Prostate gland (tissue), 2 donors: Measurements from ENCODE around the gene HLTF.

Source experiments
- CTCF ChIP-seq, 4 experiments: fragments of 200-600 bp in 2 of 4; fragments of 450-650 bp in 2 of 4; sonication (generic) in 2 of 4; IDR thresholded peaks; 1 replicate in 3 of 4; 2 replicates in 1 of 4; pipeline ENCODE4 v1.5.1; 2016 to 2019; ENCODE audit warnings: antibody characterized with exemption in 4 of 4, mild to moderate bottlenecking in 2 of 4, moderate library complexity in 2 of 4
- POLR2A ChIP-seq: fragments of 450-650 bp; IDR thresholded peaks from one replicate; pipeline ENCODE4 v1.6.1; 2016; ENCODE audit warnings: antibody characterized with exemption, mild to moderate bottlenecking
- POLR2AphosphoS5 ChIP-seq: sonication (generic); formaldehyde crosslinking; IDR thresholded peaks from one replicate; pipeline ENCODE4 v1.6.1; 2017; ENCODE audit warnings: antibody characterized with exemption

GRCh38 chr3:149058602-149059001, 27.7 kb downstream of the HLTF start:
- TF ChIP-seq POLR2A (no peak), POLR2AphosphoS5 (no peak), CTCF (IDR thresholded peaks at IDR 0.05) (no peak)
